SK-N-SH treated with all-trans-retinoic acid at 6 μM for 48 hours (cell line): ENCODE data around the gene RUNX3.

Experiments used
- ATAC-seq: fragments of 200-7000 bp; cut with Tn5 transposase; 3 replicates; pipeline ENCODE4 v1.9.1; 2020; ENCODE audit warnings: mild to moderate bottlenecking, moderate library complexity
- ARNTL ChIP-seq: fragments of 450-650 bp; formaldehyde crosslinking; IDR thresholded peaks from 2 replicates; pipeline ENCODE4 v1.5.0; 2020; ENCODE audit warnings: low read depth, mild to moderate bottlenecking, moderate library complexity, borderline replicate concordance
- BACH2 ChIP-seq: fragments of 250-450 bp; sonication (Bioruptor Pico); IDR thresholded peaks from 2 replicates; pipeline ENCODE4 v1.9.0; 2021; ENCODE audit warnings: mild to moderate bottlenecking, borderline replicate concordance
- CSDC2 ChIP-seq: fragments of 250-450 bp; sonication (Bioruptor Pico); IDR thresholded peaks from 2 replicates; pipeline ENCODE4 v1.5.0; 2020; ENCODE audit warnings: mild to moderate bottlenecking, moderate library complexity
- GLIS3 ChIP-seq: fragments of 250-450 bp; sonication (Bioruptor Pico); IDR thresholded peaks from 2 replicates; pipeline ENCODE4 v1.5.0; 2020; ENCODE audit warnings: mild to moderate bottlenecking, moderate library complexity
- OSR1 ChIP-seq: fragments of 250-450 bp; sonication (Bioruptor Pico); IDR thresholded peaks from 2 replicates; pipeline ENCODE4 v1.8.0; 2022; ENCODE audit warnings: moderate library complexity, mild to moderate bottlenecking, inconsistent platforms
- RARB ChIP-seq: fragments of 250-450 bp; sonication (Bioruptor Pico); IDR thresholded peaks from 2 replicates; pipeline ENCODE4 v1.8.0; 2021; ENCODE audit warnings: mild to moderate bottlenecking, moderate library complexity
- SNAI2 ChIP-seq: fragments of 250-450 bp; sonication (Bioruptor Pico); IDR thresholded peaks from 2 replicates; pipeline ENCODE4 v1.5.0; 2020; ENCODE audit warnings: mild to moderate bottlenecking, moderate library complexity
- TCF4 ChIP-seq: fragments of 250-450 bp; sonication (Bioruptor Pico); IDR thresholded peaks from 2 replicates; pipeline ENCODE4 v1.8.0; 2021; ENCODE audit warnings: mild to moderate bottlenecking, moderate library complexity, borderline replicate concordance
- TOX ChIP-seq: fragments of 250-450 bp; sonication (Bioruptor Pico); IDR thresholded peaks from 2 replicates; pipeline ENCODE4 v1.8.0; 2021; ENCODE audit warnings: mild to moderate bottlenecking, moderate library complexity, borderline replicate concordance
- ZC3H10 ChIP-seq: fragments of 250-450 bp; sonication (Bioruptor Pico); IDR thresholded peaks from 2 replicates; pipeline ENCODE4 v1.5.1; 2021; ENCODE audit warnings: mild to moderate bottlenecking, moderate library complexity
- ZFP3 ChIP-seq: fragments of 250-450 bp; sonication (Bioruptor Pico); IDR thresholded peaks from 2 replicates; pipeline ENCODE4 v1.5.0; 2020; ENCODE audit warnings: mild to moderate bottlenecking, moderate library complexity
- ZFP30 ChIP-seq: fragments of 450-650 bp; formaldehyde crosslinking; IDR thresholded peaks from 2 replicates; pipeline ENCODE4 v1.5.0; 2022; ENCODE audit warnings: mild to moderate bottlenecking, moderate library complexity
- ZNF565 ChIP-seq: fragments of 450-650 bp; formaldehyde crosslinking; conservative IDR thresholded peaks from 2 replicates; pipeline ENCODE4 v1.5.0; 2020; ENCODE audit warnings: low read depth, mild to moderate bottlenecking, moderate library complexity
- ZNF70 ChIP-seq: fragments of 450-650 bp; formaldehyde crosslinking; IDR thresholded peaks from 2 replicates; pipeline ENCODE4 v1.5.0; 2020; ENCODE audit warnings: mild to moderate bottlenecking, moderate library complexity
- ZNF8 ChIP-seq: fragments of 450-650 bp; formaldehyde crosslinking; IDR thresholded peaks from 2 replicates; pipeline ENCODE4 v1.5.0; 2020; ENCODE audit warnings: mild to moderate bottlenecking, moderate library complexity
- TF ChIP-seq, protein P1 (sequence below): fragments of 250-450 bp; sonication (Bioruptor Pico); IDR thresholded peaks from 2 replicates; pipeline ENCODE4 v1.5.1; 2020; ENCODE audit warnings: low read depth, mild to moderate bottlenecking, moderate library complexity
- TF ChIP-seq, protein P2 (sequence below): fragments of 250-450 bp; sonication (Bioruptor Pico); IDR thresholded peaks from 2 replicates; pipeline ENCODE4 v1.5.1; 2021; ENCODE audit warnings: mild to moderate bottlenecking, moderate library complexity
- TF ChIP-seq, protein P3 (sequence below): fragments of 250-450 bp; sonication (Bioruptor Pico); IDR thresholded peaks from 2 replicates; pipeline ENCODE4 v1.5.0; 2020; ENCODE audit warnings: mild to moderate bottlenecking, moderate library complexity

RUNX3 gene

DNA sequence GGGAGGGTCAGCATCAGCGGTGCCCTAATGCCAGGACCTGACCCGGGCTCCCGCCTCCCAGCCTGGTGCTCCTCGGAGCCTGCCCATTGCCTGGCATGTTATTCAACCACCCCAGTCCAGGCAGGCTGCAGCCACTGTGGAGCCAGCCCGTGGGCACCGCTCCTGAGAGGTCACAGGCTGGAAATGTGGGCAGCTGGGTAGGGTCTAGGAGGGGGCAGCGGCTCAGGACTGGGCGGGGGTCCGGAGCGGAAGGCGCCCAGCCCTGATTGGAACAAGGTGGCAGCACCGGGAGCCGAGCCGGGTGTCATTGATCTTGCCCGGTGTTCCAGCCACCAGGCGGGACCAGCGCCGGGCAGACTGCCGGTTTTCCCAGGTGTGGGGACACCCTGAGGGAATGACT is 12.7 kb upstream of the RUNX3 start:
- TF ChIP-seq ZFP30 (CRISPR knock-in tag): no peak
- TF ChIP-seq ARNTL: no peak
- TF ChIP-seq RARB (CRISPR knock-in tag): no peak
- no peak for TF ChIP-seq CSDC2 (CRISPR knock-in tag)
- no peak for TF ChIP-seq ZC3H10 (CRISPR knock-in tag)
- no peak for TF ChIP-seq TOX (CRISPR knock-in tag)
- TF ChIP-seq OSR1 (CRISPR knock-in tag): no peak
- no peak for TF ChIP-seq ZFP3 (CRISPR knock-in tag)
- TF ChIP-seq, protein P1, sequence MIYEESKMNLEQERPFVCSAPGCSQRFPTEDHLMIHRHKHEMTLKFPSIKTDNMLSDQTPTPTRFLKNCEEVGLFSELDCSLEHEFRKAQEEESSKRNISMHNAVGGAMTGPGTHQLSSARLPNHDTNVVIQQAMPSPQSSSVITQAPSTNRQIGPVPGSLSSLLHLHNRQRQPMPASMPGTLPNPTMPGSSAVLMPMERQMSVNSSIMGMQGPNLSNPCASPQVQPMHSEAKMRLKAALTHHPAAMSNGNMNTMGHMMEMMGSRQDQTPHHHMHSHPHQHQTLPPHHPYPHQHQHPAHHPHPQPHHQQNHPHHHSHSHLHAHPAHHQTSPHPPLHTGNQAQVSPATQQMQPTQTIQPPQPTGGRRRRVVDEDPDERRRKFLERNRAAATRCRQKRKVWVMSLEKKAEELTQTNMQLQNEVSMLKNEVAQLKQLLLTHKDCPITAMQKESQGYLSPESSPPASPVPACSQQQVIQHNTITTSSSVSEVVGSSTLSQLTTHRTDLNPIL (CRISPR knock-in tag): no peak
- no peak for TF ChIP-seq ZNF70 (CRISPR knock-in tag)
- TF ChIP-seq, all 23 proteins: peak for 0
- ATAC-seq: no peak

DNA sequence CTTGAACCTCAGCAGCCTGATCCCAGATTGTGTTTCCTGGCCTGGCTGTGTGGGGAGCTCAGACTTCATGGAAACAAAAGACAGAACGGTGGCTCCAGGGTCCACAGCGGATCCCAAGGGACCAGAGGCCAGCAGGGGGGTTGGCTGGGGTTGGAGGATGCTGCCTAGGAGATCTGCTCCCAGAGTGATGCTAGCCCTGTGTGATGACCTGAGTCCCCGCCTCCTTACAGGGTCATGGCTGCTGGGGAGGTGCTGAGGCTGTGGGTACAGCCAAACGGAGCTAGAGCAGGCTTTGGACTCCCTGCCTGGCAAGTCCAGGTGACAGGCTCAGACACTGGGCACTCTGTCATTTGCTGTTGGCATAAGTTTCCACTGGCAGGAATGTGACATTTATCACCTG is 11.5 kb upstream of the RUNX3 start:
- ATAC-seq: no peak
- TF ChIP-seq ZNF565 (CRISPR knock-in tag) (no peak), RARB (CRISPR knock-in tag) (no peak), OSR1 (CRISPR knock-in tag) (no peak), TOX (CRISPR knock-in tag) (no peak), ZC3H10 (CRISPR knock-in tag) (no peak)

DNA sequence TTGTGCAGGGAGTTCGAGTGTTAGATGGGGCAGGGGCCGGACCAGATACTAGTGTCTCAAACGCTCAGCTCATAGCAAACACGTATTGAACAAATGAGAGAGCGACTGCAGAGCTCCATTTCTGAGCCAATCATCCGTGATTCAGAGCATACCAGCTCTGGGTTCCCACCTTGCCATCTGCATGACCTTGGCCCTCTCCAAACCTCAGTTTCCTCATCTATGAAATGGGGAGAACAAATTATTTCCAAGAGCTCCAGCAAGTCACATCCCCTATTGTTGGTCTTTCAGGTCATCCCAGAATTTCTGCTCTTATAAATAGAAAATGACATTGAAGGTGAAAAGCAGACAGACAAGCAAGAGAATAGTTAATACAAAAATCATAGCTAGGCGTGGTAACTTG is 10.2 kb upstream of the RUNX3 start:
- no peak for ATAC-seq
- TF ChIP-seq ZC3H10 (CRISPR knock-in tag) (no peak), BACH2 (CRISPR knock-in tag) (no peak), SNAI2 (CRISPR knock-in tag) (no peak), ZNF8 (CRISPR knock-in tag) (no peak), ZNF70 (CRISPR knock-in tag) (no peak), TCF4 (CRISPR knock-in tag) (no peak), CSDC2 (CRISPR knock-in tag) (no peak)
- TF ChIP-seq, protein P2, sequence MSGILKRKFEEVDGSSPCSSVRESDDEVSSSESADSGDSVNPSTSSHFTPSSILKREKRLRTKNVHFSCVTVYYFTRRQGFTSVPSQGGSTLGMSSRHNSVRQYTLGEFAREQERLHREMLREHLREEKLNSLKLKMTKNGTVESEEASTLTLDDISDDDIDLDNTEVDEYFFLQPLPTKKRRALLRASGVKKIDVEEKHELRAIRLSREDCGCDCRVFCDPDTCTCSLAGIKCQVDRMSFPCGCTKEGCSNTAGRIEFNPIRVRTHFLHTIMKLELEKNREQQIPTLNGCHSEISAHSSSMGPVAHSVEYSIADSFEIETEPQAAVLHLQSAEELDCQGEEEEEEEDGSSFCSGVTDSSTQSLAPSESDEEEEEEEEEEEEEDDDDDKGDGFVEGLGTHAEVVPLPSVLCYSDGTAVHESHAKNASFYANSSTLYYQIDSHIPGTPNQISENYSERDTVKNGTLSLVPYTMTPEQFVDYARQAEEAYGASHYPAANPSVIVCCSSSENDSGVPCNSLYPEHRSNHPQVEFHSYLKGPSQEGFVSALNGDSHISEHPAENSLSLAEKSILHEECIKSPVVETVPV (CRISPR knock-in tag): no peak
- TF ChIP-seq, protein P3, sequence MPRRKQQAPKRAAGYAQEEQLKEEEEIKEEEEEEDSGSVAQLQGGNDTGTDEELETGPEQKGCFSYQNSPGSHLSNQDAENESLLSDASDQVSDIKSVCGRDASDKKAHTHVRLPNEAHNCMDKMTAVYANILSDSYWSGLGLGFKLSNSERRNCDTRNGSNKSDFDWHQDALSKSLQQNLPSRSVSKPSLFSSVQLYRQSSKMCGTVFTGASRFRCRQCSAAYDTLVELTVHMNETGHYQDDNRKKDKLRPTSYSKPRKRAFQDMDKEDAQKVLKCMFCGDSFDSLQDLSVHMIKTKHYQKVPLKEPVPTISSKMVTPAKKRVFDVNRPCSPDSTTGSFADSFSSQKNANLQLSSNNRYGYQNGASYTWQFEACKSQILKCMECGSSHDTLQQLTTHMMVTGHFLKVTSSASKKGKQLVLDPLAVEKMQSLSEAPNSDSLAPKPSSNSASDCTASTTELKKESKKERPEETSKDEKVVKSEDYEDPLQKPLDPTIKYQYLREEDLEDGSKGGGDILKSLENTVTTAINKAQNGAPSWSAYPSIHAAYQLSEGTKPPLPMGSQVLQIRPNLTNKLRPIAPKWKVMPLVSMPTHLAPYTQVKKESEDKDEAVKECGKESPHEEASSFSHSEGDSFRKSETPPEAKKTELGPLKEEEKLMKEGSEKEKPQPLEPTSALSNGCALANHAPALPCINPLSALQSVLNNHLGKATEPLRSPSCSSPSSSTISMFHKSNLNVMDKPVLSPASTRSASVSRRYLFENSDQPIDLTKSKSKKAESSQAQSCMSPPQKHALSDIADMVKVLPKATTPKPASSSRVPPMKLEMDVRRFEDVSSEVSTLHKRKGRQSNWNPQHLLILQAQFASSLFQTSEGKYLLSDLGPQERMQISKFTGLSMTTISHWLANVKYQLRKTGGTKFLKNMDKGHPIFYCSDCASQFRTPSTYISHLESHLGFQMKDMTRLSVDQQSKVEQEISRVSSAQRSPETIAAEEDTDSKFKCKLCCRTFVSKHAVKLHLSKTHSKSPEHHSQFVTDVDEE (CRISPR knock-in tag): no peak

DNA sequence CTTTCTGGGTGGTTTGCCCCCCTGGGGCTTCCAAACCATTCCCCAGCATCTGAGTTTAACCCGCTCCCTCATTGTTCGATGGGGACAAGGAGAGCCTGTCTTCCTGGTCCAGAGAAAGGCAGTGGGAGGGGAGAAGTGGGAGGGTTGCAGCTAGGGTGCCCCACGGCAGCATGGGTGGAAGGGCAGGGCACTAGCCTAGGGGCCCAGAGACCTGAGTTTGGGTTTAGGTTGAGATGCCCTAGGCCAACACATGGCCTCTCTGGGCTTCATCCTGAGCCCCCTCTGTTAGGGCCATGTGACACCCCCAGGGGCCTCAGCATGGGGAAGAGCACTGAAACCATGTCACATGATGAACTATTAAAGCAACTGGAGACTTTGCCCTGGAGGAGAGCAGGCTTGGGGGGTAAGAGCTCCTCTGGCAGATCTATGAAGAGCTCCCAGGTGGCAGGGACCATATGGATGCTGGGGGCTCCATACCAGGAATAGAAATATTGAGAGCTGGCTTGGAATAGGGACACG is 9.7 kb upstream of the RUNX3 start:
- TF ChIP-seq, protein P1 (CRISPR knock-in tag): no peak
- TF ChIP-seq ZFP30 (CRISPR knock-in tag) (no peak), ZNF8 (CRISPR knock-in tag) (no peak), SNAI2 (CRISPR knock-in tag) (no peak), ARNTL (no peak), TCF4 (CRISPR knock-in tag) (no peak), ZFP3 (CRISPR knock-in tag) (no peak), GLIS3 (no peak)
- TF ChIP-seq, protein P2 (CRISPR knock-in tag): no peak

More for the DNA sequence above, 9.7 kb upstream of the RUNX3 start:
- no peak for ATAC-seq
